OCI-LY1 (cell line): Measurements from ENCODE around the gene RASGEF1B.

Experiments used
- EZH2 ChIP-seq: fragments of 200-600 bp; sonication (generic), shearing (Covaris generic); IDR thresholded peaks from 2 replicates; pipeline ENCODE4 v1.8.0; 2017; ENCODE audit warnings: borderline replicate concordance, mixed run types, mild to moderate bottlenecking, antibody characterized with exemption, low read length, moderate library complexity, mixed read lengths
- TF ChIP-seq, protein P1 (sequence below): fragments of 200-600 bp; sonication (generic), shearing (Covaris generic); IDR thresholded peaks from 2 replicates; pipeline ENCODE4 v1.5.1; 2017; ENCODE audit warnings: mild to moderate bottlenecking, antibody characterized with exemption, low read length, moderate library complexity, mixed read lengths

DNA sequence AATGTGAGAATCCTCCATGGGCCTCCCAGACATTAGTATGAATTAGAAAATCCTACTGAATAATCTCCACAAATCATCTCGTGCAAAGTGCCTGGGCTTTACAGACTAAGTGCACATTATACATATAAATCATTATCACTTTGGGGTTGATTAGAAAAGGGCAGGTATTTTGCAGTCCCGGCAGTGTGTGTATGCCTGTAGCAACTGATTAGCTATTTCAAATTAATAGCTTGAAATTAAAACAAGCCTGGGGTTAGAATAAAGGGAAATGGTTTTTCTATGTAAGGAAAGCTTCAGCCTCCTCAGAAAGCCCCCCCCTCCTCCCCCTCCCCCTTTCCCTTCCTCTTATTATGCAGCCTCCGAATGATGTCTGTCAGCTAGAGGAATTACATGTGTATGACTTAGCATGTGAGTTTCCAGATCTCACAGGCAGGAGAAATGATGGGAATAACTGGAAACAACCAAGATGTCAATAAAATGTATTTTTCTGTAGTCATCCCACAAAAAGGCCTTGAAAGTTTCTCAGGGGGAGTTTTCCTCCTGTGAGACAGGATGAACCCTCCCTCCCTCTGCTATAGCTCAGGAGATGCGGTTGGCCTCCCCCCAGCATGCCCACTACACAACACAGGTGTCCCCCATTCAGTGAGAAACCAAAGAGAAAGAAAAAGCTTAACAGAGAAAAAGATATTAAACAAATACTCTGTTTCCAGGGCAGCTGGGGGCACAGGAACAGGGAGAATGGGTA, 41.2 kb upstream of the RASGEF1B start:
- TF ChIP-seq, protein P1, sequence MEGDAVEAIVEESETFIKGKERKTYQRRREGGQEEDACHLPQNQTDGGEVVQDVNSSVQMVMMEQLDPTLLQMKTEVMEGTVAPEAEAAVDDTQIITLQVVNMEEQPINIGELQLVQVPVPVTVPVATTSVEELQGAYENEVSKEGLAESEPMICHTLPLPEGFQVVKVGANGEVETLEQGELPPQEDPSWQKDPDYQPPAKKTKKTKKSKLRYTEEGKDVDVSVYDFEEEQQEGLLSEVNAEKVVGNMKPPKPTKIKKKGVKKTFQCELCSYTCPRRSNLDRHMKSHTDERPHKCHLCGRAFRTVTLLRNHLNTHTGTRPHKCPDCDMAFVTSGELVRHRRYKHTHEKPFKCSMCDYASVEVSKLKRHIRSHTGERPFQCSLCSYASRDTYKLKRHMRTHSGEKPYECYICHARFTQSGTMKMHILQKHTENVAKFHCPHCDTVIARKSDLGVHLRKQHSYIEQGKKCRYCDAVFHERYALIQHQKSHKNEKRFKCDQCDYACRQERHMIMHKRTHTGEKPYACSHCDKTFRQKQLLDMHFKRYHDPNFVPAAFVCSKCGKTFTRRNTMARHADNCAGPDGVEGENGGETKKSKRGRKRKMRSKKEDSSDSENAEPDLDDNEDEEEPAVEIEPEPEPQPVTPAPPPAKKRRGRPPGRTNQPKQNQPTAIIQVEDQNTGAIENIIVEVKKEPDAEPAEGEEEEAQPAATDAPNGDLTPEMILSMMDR: no peak
- no peak for TF ChIP-seq EZH2
